ENCODE measurements around the gene MAP7.

DNA sequence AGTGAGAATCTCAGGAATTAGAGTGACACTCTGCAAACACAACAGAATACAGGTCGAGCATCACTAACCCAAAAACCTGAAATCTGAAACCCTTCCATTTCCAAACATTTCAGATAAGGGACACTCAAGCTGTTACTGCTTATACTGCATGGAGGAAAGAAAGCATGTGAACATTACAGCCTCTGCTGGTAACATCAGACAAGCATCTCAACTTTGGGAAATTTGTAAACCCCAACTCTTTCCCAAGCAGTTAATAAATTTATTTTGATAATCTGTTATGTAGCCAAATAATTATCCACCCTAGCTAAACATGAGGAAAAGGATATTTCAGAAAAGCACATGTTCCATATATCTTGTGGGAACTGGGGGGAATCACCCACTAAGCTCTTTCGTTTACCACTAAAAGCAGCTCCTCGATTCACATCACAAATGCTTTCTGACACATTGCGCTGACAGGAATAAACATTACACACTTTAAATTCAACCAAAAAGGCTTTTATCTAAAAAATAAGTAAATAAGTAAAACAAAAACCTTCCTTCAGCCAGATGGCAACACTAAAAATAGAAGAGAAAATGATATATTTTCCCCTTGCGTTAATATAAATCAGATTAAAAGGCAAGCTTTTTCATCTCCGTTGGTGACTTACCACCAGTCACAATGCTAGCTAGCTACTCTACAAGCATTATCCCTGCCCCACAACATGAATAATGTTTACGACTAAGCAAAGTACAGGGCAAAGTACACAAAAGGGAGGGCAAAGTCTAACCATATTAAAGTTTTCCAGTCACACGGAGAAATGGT lies 120.8 kb downstream of the MAP7 start:
- no peak for TF ChIP-seq CTCF (IDR thresholded peaks at IDR 0.05; ENCODE audit: low read depth, low read length)
- TF ChIP-seq POLR2A (IDR thresholded peaks at IDR 0.05; ENCODE audit: extremely low read depth, insufficient read length), result no peak

Measured in NB4 (cell line).